HG03457 (cell line): ENCODE results near the gene RAP2B.
"Not testable (repeated sequence)": the region's sequence is repeated elsewhere in the genome, so short reads cannot be mapped to it uniquely, and the experiment has no call there.

Source experiments
- ATAC-seq: cut with Tn5 transposase; IDR thresholded peaks from one replicate; pipeline ENCODE4 v1.9.1; 2021; ENCODE audit warnings: moderate number of reproducible peaks; ENCODE audit not compliant: unreplicated experiment

RAP2B gene

DNA sequence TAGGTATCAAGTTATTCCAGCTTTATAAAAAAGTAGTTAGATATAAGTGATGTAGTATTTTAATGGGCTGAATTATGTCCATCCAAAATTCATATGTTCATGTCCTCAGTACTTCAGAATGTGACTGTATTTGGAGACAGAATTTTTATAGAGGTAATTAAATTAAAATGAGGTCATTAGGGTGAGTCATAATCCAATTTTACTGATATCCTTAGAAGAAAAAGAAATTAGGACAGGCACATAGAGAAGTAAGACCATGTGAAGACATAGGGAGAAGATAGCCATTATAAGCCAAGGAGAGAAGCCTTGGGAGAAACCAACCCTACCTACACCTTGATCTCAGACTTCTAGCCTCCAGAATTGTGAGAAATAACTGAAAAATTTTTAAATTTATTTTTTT lies 30.3 kb downstream of the RAP2B start:
- ATAC-seq, result no peak

DNA sequence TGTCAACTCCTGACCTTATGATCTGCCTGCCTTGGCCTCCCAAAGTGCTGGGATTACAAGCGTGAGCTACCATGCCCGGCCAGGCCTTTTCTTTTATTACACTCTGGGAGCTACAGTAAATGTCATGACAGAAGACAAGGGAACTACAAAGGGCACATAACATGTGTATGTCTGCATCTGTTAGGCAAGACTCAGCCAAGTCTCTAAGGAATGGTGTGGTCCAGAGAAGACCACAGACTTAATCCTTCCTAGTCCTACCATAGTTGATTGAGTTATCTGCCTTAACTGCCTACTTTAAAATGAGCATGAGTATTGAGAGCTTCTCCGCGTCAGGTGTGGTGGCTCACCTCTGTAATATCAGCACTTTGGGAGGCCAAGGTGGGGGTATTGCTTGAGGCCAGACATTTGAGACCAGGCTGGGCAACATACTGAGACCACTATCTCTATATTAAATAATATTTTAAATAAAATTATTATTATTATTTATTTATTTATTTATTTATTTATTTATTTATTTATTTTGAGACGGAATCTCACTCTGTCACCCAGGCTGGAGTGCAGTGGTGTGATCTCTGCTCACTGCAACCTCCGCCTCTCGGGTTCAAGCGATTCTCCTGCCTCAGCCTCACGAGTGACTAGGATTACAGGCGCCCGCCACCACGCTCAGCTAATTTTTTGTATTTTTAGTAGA lies 31.9 kb downstream of the RAP2B start:
- ATAC-seq, result not testable (repeated sequence)

DNA sequence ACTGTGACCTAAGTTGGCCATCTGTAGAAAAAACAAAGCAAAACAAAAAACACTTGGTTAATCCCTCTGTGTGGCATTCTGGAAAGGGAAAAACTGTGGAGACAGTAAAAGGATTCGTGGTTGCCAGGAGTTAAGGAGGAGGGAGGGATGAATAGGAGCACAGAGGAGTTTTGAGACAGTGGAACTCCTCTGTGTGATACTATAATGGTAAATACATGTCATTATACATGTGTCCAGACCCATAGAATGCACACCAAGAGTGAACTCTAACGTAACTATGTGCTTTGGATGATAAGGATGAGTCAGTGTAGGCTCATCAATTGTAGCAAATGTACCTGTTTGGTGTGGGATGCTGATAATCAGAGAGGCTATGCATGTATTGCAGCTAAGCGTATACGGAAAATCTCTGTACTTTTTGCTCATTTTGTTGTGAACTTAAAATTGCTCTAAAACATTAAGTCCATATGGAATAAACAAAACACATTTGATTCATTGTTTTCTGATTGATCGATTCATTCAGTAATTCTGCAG lies 33.4 kb downstream of the RAP2B start:
- ATAC-seq, result no peak

DNA sequence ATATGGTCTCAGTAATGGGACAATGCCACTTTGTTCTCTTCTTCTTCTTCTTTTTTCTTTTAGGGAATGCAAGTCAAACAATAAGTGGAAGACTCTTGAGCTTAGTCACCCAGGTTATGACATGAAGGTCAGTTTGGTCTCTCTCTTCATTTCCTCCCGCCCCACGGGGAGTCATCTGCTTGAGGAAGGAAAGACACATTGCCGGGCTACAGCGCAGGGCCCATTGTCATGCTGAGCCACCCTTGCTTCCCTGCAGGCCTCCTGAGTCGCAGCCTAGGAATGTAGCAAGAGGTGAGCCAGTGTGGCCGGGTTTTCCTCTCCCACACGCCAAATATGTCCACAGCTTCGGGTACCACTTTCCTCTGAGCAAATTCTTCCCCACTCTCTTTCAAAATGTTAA lies 47.6 kb downstream of the RAP2B start:
- no peak for ATAC-seq

DNA sequence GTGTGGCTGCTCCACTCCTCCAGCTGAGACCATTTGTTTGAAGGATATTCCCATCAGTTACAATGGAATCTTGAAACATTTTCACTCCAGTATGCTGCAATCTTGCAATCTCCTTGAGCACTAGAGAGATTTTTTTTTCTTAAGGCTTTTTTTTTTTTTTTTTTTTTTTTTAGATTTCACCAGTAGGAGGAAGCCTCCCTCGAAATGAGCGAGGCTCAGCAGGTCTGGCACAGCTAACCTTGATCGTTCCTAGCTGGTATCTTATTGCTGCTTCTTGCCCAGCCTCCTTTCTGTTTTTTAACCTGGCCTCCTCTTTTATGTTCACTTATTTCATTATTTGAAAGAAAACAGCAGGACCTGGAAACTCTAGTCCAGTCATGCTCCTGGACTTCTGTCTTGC lies 48.1 kb downstream of the RAP2B start:
- no peak for ATAC-seq

DNA sequence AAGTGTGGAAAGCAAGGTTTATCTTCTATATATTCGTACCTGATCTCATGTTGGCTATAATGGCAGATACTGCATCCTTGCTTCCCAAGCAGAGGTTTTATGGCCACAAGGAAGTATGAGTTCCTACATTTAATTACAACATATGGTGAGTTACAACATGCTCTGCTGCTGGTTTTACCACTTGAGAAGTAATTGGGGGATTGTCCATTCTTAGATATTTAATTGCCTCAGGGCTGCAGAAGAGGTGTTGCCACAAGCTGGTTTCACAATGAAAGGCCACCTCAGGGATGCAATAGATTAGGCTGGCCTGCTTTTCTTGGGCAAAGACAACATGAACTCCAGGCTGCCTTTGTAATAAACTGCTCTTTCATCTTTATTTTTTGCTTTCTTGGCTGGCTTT lies 48.6 kb downstream of the RAP2B start:
- ATAC-seq, result no peak

DNA sequence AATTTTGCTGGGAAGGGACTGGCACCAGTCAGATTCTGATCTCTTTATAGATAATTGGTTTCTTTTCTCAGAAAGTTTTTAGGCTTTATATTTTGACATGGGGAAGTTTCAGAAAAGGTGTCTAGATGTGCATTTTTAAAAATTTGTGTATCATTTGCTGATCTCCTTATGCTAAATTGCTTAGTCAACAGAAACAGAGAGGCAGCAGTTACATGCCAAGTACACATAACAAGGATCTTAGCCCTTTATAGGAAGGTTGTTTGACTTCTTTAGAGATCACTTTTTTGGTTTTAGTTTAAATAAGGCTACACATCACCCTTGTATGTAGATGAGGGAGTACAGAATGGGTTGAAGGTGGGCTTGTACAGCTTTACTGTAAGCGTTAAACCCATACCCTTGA lies 53.5 kb downstream of the RAP2B start:
- ATAC-seq, result no peak

DNA sequence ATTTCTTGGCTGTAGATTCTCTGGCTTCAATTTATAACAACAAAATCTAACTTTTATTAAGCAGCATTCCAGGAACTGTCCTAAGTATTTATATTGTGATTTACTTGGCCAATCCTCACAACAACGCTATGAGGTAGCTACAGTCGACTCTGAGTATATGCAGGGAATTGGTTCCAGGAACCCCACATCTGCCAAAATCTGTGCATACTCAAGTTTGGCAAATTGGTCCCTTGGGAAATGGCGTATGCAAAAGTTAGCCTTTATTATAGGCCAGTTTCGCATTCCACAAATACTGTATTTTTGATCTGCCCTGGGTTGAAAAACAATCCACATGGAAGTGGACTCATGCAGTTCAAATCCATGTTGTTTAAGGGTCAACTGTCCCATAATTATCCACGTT lies 53.9 kb downstream of the RAP2B start:
- no peak for ATAC-seq

DNA sequence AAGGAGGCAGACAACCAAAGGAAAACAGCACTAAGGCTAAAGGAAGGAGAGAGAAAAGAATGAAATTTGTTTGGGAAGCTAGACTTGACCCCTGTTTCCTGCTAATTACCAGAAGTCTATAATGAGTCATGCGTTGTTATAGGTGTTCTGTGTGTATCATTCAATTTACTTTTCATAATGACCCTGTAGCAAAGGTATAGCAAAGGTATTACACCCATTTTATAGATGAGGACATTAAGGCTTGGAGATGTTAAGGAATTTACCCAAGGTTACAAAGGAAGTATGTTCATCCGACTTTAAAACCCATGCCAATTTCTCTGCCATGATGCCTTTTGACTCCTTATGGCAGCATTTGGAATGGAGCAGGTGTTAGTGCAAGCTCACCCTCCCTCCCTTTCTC lies 54.9 kb downstream of the RAP2B start:
- no peak for ATAC-seq

DNA sequence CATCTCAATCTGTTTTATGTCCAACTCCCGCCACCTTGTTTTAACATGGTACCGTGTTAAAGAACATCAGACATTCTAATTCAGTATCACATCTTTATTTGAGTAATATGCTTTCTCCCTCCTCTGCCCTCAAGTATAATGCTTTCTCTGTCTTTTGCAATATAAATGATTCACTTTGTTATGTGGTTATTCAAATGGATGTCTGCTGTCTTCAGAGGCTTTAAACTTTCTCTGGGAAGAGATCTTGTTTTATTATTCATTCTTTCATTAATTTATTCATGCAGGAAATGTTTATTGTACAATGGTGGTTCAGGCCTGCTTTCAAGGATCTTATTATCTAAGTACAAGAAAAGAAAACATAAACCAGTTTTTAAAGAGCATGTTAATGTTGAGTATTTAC lies 57.1 kb downstream of the RAP2B start:
- no peak for ATAC-seq
